ENCODE measurements around the gene RARA. TPM values are rescaled to one million over a fixed set of nuclear protein-coding genes. Genes with fewer than 3 reads are reported as not detected.

Gene RARA
- total RNA-seq, 2 donors from 2014 or later: 22.7 to 27.6 TPM

DNA sequence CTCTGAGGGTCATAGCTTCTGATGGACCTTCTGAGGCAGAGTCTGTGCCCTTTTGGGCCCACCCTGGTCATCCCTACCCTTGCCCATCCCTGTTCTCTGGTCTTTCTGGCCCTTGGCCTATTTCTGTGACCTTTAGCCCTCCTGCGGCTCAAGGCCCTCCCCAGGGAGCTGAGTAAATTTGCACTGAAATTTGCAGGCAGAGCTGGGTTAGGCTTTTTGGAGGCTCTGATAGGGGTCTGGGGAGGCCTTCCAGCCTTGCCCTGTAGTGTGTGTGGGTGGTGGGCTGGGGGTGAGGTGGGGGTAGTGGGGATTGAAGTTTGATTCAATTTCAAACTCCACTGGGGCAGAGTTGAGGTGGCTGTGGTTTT is 17.8 kb downstream of the RARA start:
- no peak overlapping the region for H3K4me3 ChIP-seq (ENCODE audit: low read length)
- H3K36me3 Mint-ChIP-seq (ENCODE audit: low read depth): peaks cover 7% of the 10 kb centered on the region
- peaks cover 12% of the 10 kb centered on the region for H3K4me1 ChIP-seq (ENCODE audit: control insufficient read depth, insufficient read depth, low read length)
- no peak for DNase-seq
- no peak overlapping the region for H3K4me3 Mint-ChIP-seq
- no peaks in the 10 kb centered on the region for H3K9me3 Mint-ChIP-seq
- H3K36me3 ChIP-seq (ENCODE audit: control insufficient read depth, insufficient read depth, low read length): no peaks in the 10 kb centered on the region
- peak overlapping the region; percentile 13 for H3K9ac ChIP-seq (ENCODE audit: extremely low read depth, low read length, poor library complexity, severe bottlenecking)
- WGBS, 2 experiments (ENCODE audit: insufficient coverage in 1 of 2, insufficient read length in 1 of 2): 80% methylated on average over 1 of the region's 1 CpG; no CpG with 5 or more reads in 1 of the 2 experiments
- TF ChIP-seq, protein P1, sequence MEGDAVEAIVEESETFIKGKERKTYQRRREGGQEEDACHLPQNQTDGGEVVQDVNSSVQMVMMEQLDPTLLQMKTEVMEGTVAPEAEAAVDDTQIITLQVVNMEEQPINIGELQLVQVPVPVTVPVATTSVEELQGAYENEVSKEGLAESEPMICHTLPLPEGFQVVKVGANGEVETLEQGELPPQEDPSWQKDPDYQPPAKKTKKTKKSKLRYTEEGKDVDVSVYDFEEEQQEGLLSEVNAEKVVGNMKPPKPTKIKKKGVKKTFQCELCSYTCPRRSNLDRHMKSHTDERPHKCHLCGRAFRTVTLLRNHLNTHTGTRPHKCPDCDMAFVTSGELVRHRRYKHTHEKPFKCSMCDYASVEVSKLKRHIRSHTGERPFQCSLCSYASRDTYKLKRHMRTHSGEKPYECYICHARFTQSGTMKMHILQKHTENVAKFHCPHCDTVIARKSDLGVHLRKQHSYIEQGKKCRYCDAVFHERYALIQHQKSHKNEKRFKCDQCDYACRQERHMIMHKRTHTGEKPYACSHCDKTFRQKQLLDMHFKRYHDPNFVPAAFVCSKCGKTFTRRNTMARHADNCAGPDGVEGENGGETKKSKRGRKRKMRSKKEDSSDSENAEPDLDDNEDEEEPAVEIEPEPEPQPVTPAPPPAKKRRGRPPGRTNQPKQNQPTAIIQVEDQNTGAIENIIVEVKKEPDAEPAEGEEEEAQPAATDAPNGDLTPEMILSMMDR (conservative IDR thresholded peaks at IDR 0.05): no peak
- no peaks in the 10 kb centered on the region for H3K27me3 Mint-ChIP-seq (ENCODE audit: insufficient read depth)
- no peak overlapping the region for H3K27ac Mint-ChIP-seq
- H3K4me1 Mint-ChIP-seq: peaks cover 29% of the 10 kb centered on the region
- no peak overlapping the region for H3K27ac ChIP-seq (ENCODE audit: low read depth, low read length)
- no peaks in the 10 kb centered on the region for H3K27me3 ChIP-seq (ENCODE audit: control insufficient read depth, insufficient read depth, low read length, poor library complexity, severe bottlenecking)
- no peaks in the 10 kb centered on the region for H3K9me3 ChIP-seq (ENCODE audit: control insufficient read depth, low read length)

- Histone ChIP-seq H3K27me3 (ENCODE audit: control insufficient read depth, insufficient read depth, low read length, poor library complexity, severe bottlenecking) (no peaks in the 10 kb centered on the region), H3K9me3 (ENCODE audit: control insufficient read depth, low read length) (no peaks in the 10 kb centered on the region), H3K36me3 (ENCODE audit: control insufficient read depth, insufficient read depth, low read length) (no peaks in the 10 kb centered on the region), H3K4me1 (ENCODE audit: control insufficient read depth, insufficient read depth, low read length) (peaks cover 9% of the 10 kb centered on the region), H3K9ac (ENCODE audit: extremely low read depth, low read length, poor library complexity, severe bottlenecking) (no peak overlapping the region), H3K27ac (ENCODE audit: low read depth, low read length) (no peak overlapping the region), H3K4me3 (ENCODE audit: low read length) (no peak overlapping the region)
- no peak for DNase-seq
- WGBS, 2 experiments (ENCODE audit: insufficient coverage in 1 of 2, insufficient read length in 1 of 2): 87% methylated on average over 3 of the region's 4 CpGs; no CpG with 5 or more reads in 1 of the 2 experiments
- Mint-ChIP-seq H3K36me3 (ENCODE audit: low read depth) (peaks cover 9% of the 10 kb centered on the region), H3K27me3 (ENCODE audit: insufficient read depth) (no peaks in the 10 kb centered on the region), H3K27ac (no peak overlapping the region), H3K4me1 (peaks cover 29% of the 10 kb centered on the region), H3K9me3 (no peaks in the 10 kb centered on the region), H3K4me3 (no peak overlapping the region)
- TF ChIP-seq, protein P1 (conservative IDR thresholded peaks at IDR 0.05): no peak
Measured at GRCh38 chr17:40327244-40327729, 18.3 kb downstream of the RARA start.

DNA sequence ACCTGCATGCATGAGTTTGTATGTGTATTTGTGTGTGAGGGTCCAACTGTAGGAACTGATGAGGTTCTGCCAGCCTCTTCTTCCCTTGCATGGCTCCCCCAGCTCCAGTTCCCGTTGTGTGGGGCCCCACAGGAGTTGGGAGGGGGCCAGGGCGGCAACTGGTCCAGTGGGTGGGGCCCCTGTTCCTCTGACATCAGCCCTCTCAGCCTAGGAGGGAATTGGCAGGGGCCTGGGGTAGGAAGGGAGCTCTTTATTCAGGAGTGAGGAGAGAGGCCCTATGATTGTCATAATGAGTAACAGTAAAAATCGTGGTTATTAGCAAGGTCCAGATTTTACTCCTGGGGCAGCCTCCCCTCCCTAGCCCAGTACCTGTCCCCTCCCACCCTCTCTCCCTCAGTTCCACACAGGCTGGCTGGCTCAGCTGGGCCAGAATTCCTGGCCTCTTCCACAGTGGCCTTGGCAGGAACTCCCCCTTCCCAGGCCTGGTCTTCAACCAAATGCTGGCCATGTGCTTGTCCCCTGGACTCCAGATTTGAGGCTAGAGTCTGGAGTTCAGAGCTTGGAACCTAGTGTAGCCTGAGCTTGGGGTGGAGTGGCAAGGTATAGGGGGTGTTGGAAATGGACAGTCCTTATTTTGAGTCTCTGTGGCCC is 18.9 kb downstream of the RARA start:
- peaks cover 6% of the 10 kb centered on the region for H3K4me1 ChIP-seq (ENCODE audit: control insufficient read depth, insufficient read depth, low read length)
- H3K27ac ChIP-seq (ENCODE audit: low read depth, low read length): no peak overlapping the region
- no peaks in the 10 kb centered on the region for H3K9me3 ChIP-seq (ENCODE audit: control insufficient read depth, low read length)
- DNase-seq: no peak
- Mint-ChIP-seq H3K4me1 (peaks cover 28% of the 10 kb centered on the region), H3K4me3 (no peak overlapping the region), H3K36me3 (ENCODE audit: low read depth) (peaks cover 12% of the 10 kb centered on the region), H3K27ac (no peak overlapping the region), H3K27me3 (ENCODE audit: insufficient read depth) (no peaks in the 10 kb centered on the region), H3K9me3 (no peaks in the 10 kb centered on the region)
- H3K9ac ChIP-seq (ENCODE audit: extremely low read depth, low read length, poor library complexity, severe bottlenecking): no peak overlapping the region
- H3K36me3 ChIP-seq (ENCODE audit: control insufficient read depth, insufficient read depth, low read length): no peaks in the 10 kb centered on the region
- H3K27me3 ChIP-seq (ENCODE audit: control insufficient read depth, insufficient read depth, low read length, poor library complexity, severe bottlenecking): no peaks in the 10 kb centered on the region
- TF ChIP-seq, protein P1 (conservative IDR thresholded peaks at IDR 0.05): no peak
- 74% methylated on average over 3 of the region's 3 CpGs; no CpG with 5 or more reads in 1 of the 2 experiments for WGBS, 2 experiments (ENCODE audit: insufficient coverage in 1 of 2, insufficient read length in 1 of 2)
- no peak overlapping the region for H3K4me3 ChIP-seq (ENCODE audit: low read length)
